K562 (cell line): ENCODE measurements around the gene ARFGEF2. TPM values are rescaled to one million over a fixed set of nuclear protein-coding genes. Genes with fewer than 3 reads are reported as not detected.

ENCODE experiments used
- ATAC-seq: fragments of 200-7000 bp; cut with Tn5 transposase; 3 replicates; pipeline ENCODE4 v1.9.1; 2020; ENCODE audit warnings: moderate library complexity
- BruUV-seq: library from RNA; stranded (reverse); fragments of 400-500 nt; replicated peaks from 2 replicates; lab custom pipeline; 2021; lab: Mats Ljungman, UMichigan
- CTCF ChIA-PET: fragments of 300-600 bp; formaldehyde crosslinking; extraction: SDS; loops from one replicate; lab custom pipeline; 2021; ENCODE audit warnings: low intra/inter-chr PET ratio; lab: Yijun Ruan, JAX
- POLR2A ChIA-PET: fragments of 300-600, 350-650 bp; sonication (Branson Sonifier 250); formaldehyde crosslinking; extraction: SDS; loops from one replicate; lab custom pipeline; 2021; ENCODE audit warnings: antibody characterized with exemption, inconsistent platforms; lab: Yijun Ruan, JAX
- DNase-seq, 4 experiments: peaks; one replicate each; pipeline versions ENCODE4 v3.0.0 to v3.0.0-alpha.2; 2011 to 2018; ENCODE audit warnings: low spot score in 3 of 4, mixed read lengths in 3 of 4; ENCODE audit errors: extremely low read depth in 1 of 4
- FAIRE-seq: peaks from 2 replicates; lab custom pipeline; 2011; peaks lifted over from hg19 to GRCh38; lab: Jason Lieb, UNC
- H2AFZ ChIP-seq: 2 replicates; pipeline ENCODE4 v1.6.0; 2011; ENCODE audit warnings: low read depth, low read length, control low read depth, inconsistent platforms
- H3K27ac ChIP-seq: fragments of 200-600 bp; 3 replicates; pipeline ENCODE4 v1.8.0; 2011; ENCODE audit warnings: low read depth, mild to moderate bottlenecking, control low read depth, inconsistent platforms, low read length, moderate library complexity, mixed read lengths; ENCODE audit errors: extremely low read depth
- H3K27me3 ChIP-seq, 2 experiments: fragments of 300-600 bp in 1 of 2; 2 replicates in 1 of 2; 3 replicates in 1 of 2; pipeline versions ENCODE4 v1.6.0 to v1.8.0; 2011; ENCODE audit warnings: inconsistent platforms in 2 of 2, low read length in 2 of 2, mild to moderate bottlenecking in 1 of 2, mixed read lengths in 1 of 2, moderate library complexity in 1 of 2; ENCODE audit not compliant: control insufficient read depth in 2 of 2, insufficient read depth in 2 of 2
- H3K36me3 ChIP-seq: fragments of 300-600 bp; 3 replicates; pipeline ENCODE4 v1.8.0; 2011; ENCODE audit warnings: mild to moderate bottlenecking, low read length, inconsistent platforms; ENCODE audit not compliant: control insufficient read depth, insufficient read depth
- H3K4me1 ChIP-seq, 2 experiments: fragments of 200-600 bp in 1 of 2; replicated peaks in 1 of 2; 2 replicates in 1 of 2; 3 replicates in 1 of 2; pipeline versions ENCODE4 v1.5.1 to v1.8.0; 2011; ENCODE audit warnings: inconsistent platforms in 2 of 2, low read length in 2 of 2, mild to moderate bottlenecking in 1 of 2, mixed read lengths in 1 of 2, moderate library complexity in 1 of 2; ENCODE audit not compliant: control insufficient read depth in 2 of 2, insufficient read depth in 2 of 2
- H3K4me2 ChIP-seq: 2 replicates; pipeline ENCODE4 v1.6.1; 2011; ENCODE audit warnings: low read length, control low read depth, inconsistent platforms, mixed read lengths; ENCODE audit not compliant: insufficient read depth
- H3K4me3 ChIP-seq: fragments of 200-600 bp; sonication (generic), shearing (Covaris generic); 2 replicates; pipeline ENCODE4 v1.5.1; 2016; ENCODE audit warnings: control low read depth, inconsistent platforms
- H3K79me2 ChIP-seq: fragments of 200-600 bp; 3 replicates; pipeline ENCODE4 v1.8.0; 2011; ENCODE audit warnings: low read length, inconsistent platforms; ENCODE audit not compliant: control insufficient read depth, insufficient read depth
- H3K9ac ChIP-seq, 2 experiments: 2 replicates each; pipeline versions ENCODE4 v1.6.0 to v1.6.1; 2011; ENCODE audit warnings: low read depth in 2 of 2, low read length in 2 of 2, control low read depth in 1 of 2, inconsistent platforms in 1 of 2, mild to moderate bottlenecking in 1 of 2, mixed read lengths in 1 of 2; ENCODE audit not compliant: insufficient read depth in 1 of 2
- H3K9me1 ChIP-seq: one replicate; pipeline ENCODE4 v1.6.0; 2011; ENCODE audit warnings: inconsistent platforms, mild to moderate bottlenecking, low read length, moderate library complexity; ENCODE audit not compliant: control insufficient read depth, insufficient read depth
- H3K9me3 ChIP-seq: replicated peaks from 2 replicates; pipeline ENCODE4 v1.5.1; 2011; ENCODE audit warnings: low read depth, low read length, inconsistent platforms; ENCODE audit not compliant: control insufficient read depth, insufficient read depth
- H4K20me1 ChIP-seq: replicated peaks from 2 replicates; pipeline ENCODE4 v1.6.1; 2011; ENCODE audit warnings: low read length, inconsistent platforms, mixed read lengths; ENCODE audit not compliant: control insufficient read depth, insufficient read depth
- CREBBP ChIP-seq: IDR thresholded peaks from one replicate; pipeline ENCODE4 v1.6.1; 2012; ENCODE audit warnings: low read depth, mild to moderate bottlenecking, control low read depth, inconsistent platforms, low read length
- DLX4 ChIP-seq: fragments of 250-450 bp; sonication (Bioruptor Pico); IDR thresholded peaks from 2 replicates; pipeline ENCODE4 v1.6.1; 2021; ENCODE audit warnings: mild to moderate bottlenecking
- HOXB6 ChIP-seq: fragments of 250-450 bp; sonication (Bioruptor Pico); IDR thresholded peaks from 2 replicates; pipeline ENCODE4 v1.5.1; 2022; ENCODE audit warnings: mild to moderate bottlenecking, borderline replicate concordance
- MCM3 ChIP-seq: fragments of 450-650 bp; IDR thresholded peaks from 2 replicates; pipeline ENCODE4 v1.6.1; 2016
- NFIX ChIP-seq: fragments of 250-450 bp; sonication (Bioruptor Pico); IDR thresholded peaks from 2 replicates; pipeline ENCODE4 v1.4.0; 2020; ENCODE audit warnings: low read depth, mild to moderate bottlenecking, moderate library complexity
- NR2F6 ChIP-seq: fragments of 450-650 bp; formaldehyde crosslinking; IDR thresholded peaks from 2 replicates; pipeline ENCODE4 v1.4.0; 2020; ENCODE audit warnings: mild to moderate bottlenecking
- PATZ1 ChIP-seq: fragments of 250-450 bp; sonication (Bioruptor Pico); IDR thresholded peaks from 2 replicates; pipeline ENCODE4 v1.5.0; 2020; ENCODE audit warnings: mild to moderate bottlenecking, borderline replicate concordance
- PREB ChIP-seq: sonication (generic); formaldehyde crosslinking; IDR thresholded peaks from 2 replicates; pipeline ENCODE4 v1.8.1; 2023; ENCODE audit warnings: mild to moderate bottlenecking, missing genetic modification reagents
- SIN3A ChIP-seq, 2 experiments: fragments of 150-350 bp in 1 of 2; IDR thresholded peaks; 2 replicates each; pipeline ENCODE4 v1.6.1; 2011 to 2016; ENCODE audit warnings: borderline replicate concordance in 2 of 2, low read depth in 2 of 2, low read length in 2 of 2, mild to moderate bottlenecking in 2 of 2, moderate library complexity in 2 of 2; ENCODE audit not compliant: control insufficient read depth in 1 of 2
- SMARCC2 ChIP-seq: fragments of 450-650 bp; IDR thresholded peaks from 2 replicates; pipeline ENCODE4 v1.6.1; 2017; ENCODE audit warnings: antibody characterized with exemption, moderate library complexity, mild to moderate bottlenecking, low read depth
- SUPT5H ChIP-seq: fragments of 450-650 bp; IDR thresholded peaks from 2 replicates; pipeline ENCODE4 v1.6.1; 2016
- TBP ChIP-seq: optimal IDR thresholded peaks from 2 replicates; pipeline ENCODE3; 2011; ENCODE audit warnings: low read depth, low read length, improper control_type of control experiment
- U2AF1 ChIP-seq: fragments of 200-400 bp; formaldehyde crosslinking; optimal IDR thresholded peaks from 2 replicates; pipeline ENCODE3; 2017; ENCODE audit warnings: mild to moderate bottlenecking, low read depth, low read length, moderate library complexity
- XRCC4 ChIP-seq: IDR thresholded peaks from one replicate; pipeline ENCODE4 v1.6.1; 2011; ENCODE audit not compliant: insufficient read depth, insufficient read length; ENCODE audit errors: extremely low read depth
- ZNF551 ChIP-seq: fragments of 250-450 bp; sonication (Bioruptor Pico); IDR thresholded peaks from 2 replicates; pipeline ENCODE4 v1.5.0; 2021; ENCODE audit warnings: mild to moderate bottlenecking, moderate library complexity
- WGBS: fragments of 100-300 bp; shearing (Covaris generic); methylation state at CpG from one replicate; pipeline ENCODE4 v1.1.6; 2016; ENCODE audit warnings: low coverage, mixed read lengths; ENCODE audit not compliant: insufficient coverage; ENCODE audit errors: missing lambda C conversion rate; 5-methylcytosine and 5-hydroxymethylcytosine counted together
- in situ Hi-C: fragments of 300-500 bp; cut with MboI; formaldehyde crosslinking; loops from 4 replicates; pipeline ENCODE4 v1.15.0; 2018; ENCODE audit warnings: inconsistent platforms, mixed read lengths
- intact Hi-C: fragments of 100-400 bp; cut with micrococcal nuclease; formaldehyde crosslinking; loops from 2 replicates; pipeline ENCODE4 v1.14.2; 2022
- polyA plus RNA-seq, 8 experiments: library from polyadenylated mRNA; depleted of rRNA in 4 of 8; stranded (reverse) in 5 of 8; unstranded in 3 of 8; fragments of >200 nt; fragmentation: Nextera tagmentation in 2 of 8; fragmentation: Illumina TruSeq in 1 of 8; extraction: Ambion mirVana in 2 of 8; extraction: Trizol in 1 of 8; gene quantifications; 2 replicates each; pipeline versions ENCODE4 v1.2.1 to v1.2.3, GENCODE V29; 2011 to 2014; ENCODE audit warnings: inconsistent platforms in 1 of 8, missing spikeins in 1 of 8
- total RNA-seq, 7 experiments: library from RNA; depleted of rRNA in 6 of 7; stranded (reverse); fragments of >200 nt in 6 of 7; fragmentation: Illumina TruSeq in 2 of 7; extraction: Trizol in 2 of 7; gene quantifications; 2 replicates each; pipeline versions ENCODE4 v1.2.1 to v1.2.3, GENCODE V29; 2011 to 2021; ENCODE audit warnings: low replicate concordance in 1 of 7
- TF ChIP-seq, protein P1 (sequence below): fragments of 250-450 bp; sonication (Bioruptor Pico); IDR thresholded peaks from 2 replicates; pipeline ENCODE4 v1.8.0; 2022; ENCODE audit warnings: inconsistent platforms

The ARFGEF2 gene
- total and polyA plus RNA-seq, 9 of the 15 experiments (the other 6 are each of a cell fraction or from before 2014, with no cell fraction given) = 4.2 to 18.8 (median 13.7) TPM

DNA sequence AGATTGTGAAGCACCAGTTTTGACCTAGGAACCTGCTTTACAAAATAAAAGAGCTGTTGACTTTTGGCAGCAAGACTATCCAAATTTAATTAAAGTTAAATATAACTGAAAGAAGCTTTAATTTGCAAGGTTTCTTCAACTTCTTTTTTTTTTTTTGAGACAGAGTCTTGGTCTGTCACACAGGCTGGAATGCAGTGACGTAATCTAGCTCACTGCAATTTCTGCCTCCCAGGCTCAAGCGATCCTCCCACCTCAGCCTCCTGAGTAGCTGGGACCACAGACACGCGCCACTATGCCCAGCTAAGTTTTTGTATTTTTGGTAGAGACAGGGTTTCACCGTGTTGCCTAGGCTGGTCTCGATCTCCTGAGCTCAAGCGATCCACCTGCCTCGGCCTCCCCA, 110.9 kb downstream of the ARFGEF2 start:
- TF ChIP-seq, protein P1, sequence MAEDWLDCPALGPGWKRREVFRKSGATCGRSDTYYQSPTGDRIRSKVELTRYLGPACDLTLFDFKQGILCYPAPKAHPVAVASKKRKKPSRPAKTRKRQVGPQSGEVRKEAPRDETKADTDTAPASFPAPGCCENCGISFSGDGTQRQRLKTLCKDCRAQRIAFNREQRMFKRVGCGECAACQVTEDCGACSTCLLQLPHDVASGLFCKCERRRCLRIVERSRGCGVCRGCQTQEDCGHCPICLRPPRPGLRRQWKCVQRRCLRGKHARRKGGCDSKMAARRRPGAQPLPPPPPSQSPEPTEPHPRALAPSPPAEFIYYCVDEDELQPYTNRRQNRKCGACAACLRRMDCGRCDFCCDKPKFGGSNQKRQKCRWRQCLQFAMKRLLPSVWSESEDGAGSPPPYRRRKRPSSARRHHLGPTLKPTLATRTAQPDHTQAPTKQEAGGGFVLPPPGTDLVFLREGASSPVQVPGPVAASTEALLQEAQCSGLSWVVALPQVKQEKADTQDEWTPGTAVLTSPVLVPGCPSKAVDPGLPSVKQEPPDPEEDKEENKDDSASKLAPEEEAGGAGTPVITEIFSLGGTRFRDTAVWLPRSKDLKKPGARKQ (CRISPR knock-in tag) = no peak
- no peak for TF ChIP-seq CREBBP
- TF ChIP-seq HOXB6 = no peak
- no peak for TF ChIP-seq MCM3
- TF ChIP-seq PREB (CRISPR knock-in tag) = no peak
- no peak for TF ChIP-seq DLX4 (CRISPR knock-in tag)
- no peak for TF ChIP-seq TBP
- no peak for TF ChIP-seq U2AF1
- TF ChIP-seq XRCC4 = no peak
- TF ChIP-seq ZNF551 (CRISPR knock-in tag) = no peak
- no peak for TF ChIP-seq SMARCC2
- no peak for TF ChIP-seq NR2F6 (CRISPR knock-in tag)
- TF ChIP-seq PATZ1 (CRISPR knock-in tag) = no peak
- no peak for TF ChIP-seq SIN3A (IDR thresholded peaks at IDR 0.05; ENCODE audit: borderline replicate concordance in 2 of 2, control insufficient read depth in 1 of 2, low read depth in 2 of 2, low read length in 2 of 2)
- no peak for TF ChIP-seq SUPT5H
- no peak for TF ChIP-seq NFIX
- H2AFZ ChIP-seq = no peak overlapping the region
- FAIRE-seq (no peak), DNase-seq (no peak), ATAC-seq (no peak)
- no TSS peak for BruUV-seq
- 93% methylated on average over 8 of the region's 8 CpGs for WGBS
- H3K36me3 ChIP-seq = peaks cover 59% of the 10 kb centered on the region
- no peak overlapping the region for H3K27ac ChIP-seq
- no peak overlapping the region for H3K4me3 ChIP-seq
- no peak overlapping the region for H3K9ac ChIP-seq
- H3K9me3 ChIP-seq = no peaks in the 10 kb centered on the region
- no peaks in the 10 kb centered on the region for H4K20me1 ChIP-seq
- intact Hi-C loops (no loop called here), in situ Hi-C loops (no loop called here)
- no peaks in the 10 kb centered on the region for H3K79me2 ChIP-seq
- ChIA-PET POLR2A (interaction anchor here (0.6 to 1.2 kb wide), 3 partner anchors 9 to 45 kb away, joined by 3 to 4 read pairs (median 4); no protein-coding TSS in a partner anchor), CTCF (no interaction called here)
- H3K27me3 ChIP-seq = no peaks in the 10 kb centered on the region
- H3K4me2 ChIP-seq = no peak overlapping the region
- H3K4me1 ChIP-seq = no peaks in the 10 kb centered on the region
- no peaks in the 10 kb centered on the region for H3K9me1 ChIP-seq
